IPS DF 4.7 (cell line): Measurements from ENCODE around the gene RHNO1.

Source experiments
- DNase-seq: peaks from one replicate; pipeline ENCODE4 v3.0.0-alpha.2; 2013; ENCODE audit warnings: low spot score; ENCODE audit errors: extremely low read depth

Gene RHNO1, protein sequence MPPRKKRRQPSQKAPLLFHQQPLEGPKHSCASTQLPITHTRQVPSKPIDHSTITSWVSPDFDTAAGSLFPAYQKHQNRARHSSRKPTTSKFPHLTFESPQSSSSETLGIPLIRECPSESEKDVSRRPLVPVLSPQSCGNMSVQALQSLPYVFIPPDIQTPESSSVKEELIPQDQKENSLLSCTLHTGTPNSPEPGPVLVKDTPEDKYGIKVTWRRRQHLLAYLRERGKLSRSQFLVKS

DNA sequence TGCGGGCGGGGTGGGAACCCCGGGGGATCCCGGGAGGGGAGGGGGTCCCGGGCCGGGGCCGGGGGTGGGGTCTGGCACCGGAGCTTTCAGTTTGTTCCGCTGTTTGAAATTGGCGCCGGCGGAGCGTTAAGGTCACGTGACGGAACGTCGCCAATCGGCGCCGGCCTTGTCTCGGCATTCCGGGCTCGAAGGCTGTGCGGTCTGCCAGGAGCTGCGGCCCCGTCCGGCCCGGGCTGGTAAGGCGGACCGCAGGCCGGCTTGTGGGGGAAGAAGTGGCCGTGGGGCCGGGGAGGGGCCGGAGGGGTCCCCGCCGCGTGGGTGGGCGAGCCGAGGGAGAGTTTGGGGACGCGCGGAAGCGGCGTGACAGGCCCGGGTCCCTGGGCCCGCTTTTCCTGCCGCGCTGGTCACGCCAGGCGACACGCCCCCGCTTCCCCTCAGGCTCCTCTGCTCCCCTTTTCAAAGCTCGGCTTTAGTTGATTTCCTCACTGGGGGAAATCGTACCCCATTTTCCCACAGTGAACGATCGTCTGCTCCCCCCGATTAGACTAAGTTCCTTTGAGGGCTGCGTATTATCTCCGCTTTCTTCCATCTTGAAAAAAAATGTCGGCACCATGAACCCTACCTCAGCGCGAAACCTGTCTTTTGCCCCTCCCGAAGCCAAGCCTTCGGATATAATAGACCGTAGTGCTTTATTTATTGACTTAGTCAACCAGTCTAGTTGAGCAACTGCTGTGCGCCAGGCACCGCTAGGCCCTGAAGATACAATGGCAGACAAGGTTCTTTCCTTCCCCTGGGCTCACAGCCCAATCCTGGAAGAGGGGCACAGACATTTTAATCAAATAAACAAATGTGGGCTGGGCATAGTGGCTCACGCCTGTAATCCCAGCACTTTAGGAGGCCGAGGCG lies at the start of gene RHNO1, which contains the start of gene FOXM1:
RHNO1 (plus strand) TSS at position 177 of the 906 bp plus-strand sequence. CDS start 8,144 bp downstream, outside the sequence.
FOXM1 (minus strand) TSS at position 128 of the 906 bp plus-strand sequence. CDS start 2,696 bp downstream, outside the sequence.
- DNase-seq = no peak

DNA sequence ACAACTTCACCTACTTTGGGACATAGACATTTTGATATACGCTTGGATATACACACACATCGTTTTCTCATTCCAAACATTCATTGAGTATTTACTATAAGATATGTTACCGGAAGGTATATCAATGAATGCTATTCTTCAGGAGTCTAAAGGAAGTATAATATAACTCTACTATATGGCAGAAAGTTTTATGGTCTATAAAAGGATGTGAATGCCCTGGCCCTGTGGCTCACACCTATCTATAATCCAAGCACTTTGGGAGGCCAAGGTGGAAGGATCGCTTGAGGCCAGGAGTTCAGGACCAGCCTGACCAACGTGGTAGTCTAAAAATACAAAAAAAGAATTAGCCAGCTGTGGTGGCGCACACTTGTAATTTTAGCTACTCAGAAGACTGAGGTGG lies 47.7 kb upstream of the RHNO1 start:
- no peak for DNase-seq

DNA sequence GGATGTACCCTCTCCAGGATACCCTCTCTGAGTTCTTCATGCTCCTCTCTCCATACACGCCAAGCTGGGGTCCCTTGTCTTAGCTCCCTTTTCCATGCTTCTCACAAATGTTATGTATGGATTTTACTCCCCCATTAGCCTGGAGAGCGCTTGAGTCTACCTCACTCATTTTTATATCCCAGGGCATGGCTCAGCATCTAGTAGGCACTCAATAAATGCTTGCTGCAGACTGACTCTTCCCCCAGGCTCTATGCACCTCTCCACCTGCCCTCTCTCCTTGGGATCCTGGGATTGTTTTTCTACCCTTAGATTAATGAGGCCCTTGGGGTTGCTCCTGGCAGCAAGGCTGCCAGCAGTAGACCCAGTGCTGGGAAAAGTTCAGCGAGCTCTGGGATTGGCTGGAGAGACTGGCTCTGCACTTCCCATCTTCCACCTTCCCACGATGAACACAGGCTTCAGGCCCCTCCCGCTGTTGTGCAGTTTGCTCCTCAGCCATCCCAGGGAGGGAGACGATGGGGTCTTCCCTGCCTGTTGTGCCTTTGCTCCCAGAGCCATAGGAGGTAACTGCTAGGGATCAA lies 44.4 kb upstream of the RHNO1 start:
- DNase-seq = no peak

DNA sequence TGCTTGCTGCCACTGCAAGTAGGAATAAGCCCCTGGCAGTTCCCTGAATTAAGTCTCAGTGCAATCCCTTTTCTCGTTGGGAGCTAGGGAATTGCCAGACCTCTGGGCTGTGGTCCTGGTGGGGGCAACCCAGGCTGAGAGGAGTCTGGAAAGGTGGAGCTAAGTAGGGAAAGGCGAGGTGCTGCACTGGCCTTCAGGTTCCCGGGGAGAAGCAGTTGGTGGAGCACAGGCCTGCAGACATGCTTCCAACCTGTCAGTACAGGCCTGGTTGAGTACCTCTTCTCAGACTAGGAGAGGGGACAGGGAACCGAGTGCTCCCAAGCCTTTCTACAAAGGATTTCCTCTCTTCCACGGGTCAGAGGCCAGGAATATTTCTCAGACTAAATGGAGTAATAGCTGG lies 43.7 kb upstream of the RHNO1 start:
- no peak for DNase-seq

DNA sequence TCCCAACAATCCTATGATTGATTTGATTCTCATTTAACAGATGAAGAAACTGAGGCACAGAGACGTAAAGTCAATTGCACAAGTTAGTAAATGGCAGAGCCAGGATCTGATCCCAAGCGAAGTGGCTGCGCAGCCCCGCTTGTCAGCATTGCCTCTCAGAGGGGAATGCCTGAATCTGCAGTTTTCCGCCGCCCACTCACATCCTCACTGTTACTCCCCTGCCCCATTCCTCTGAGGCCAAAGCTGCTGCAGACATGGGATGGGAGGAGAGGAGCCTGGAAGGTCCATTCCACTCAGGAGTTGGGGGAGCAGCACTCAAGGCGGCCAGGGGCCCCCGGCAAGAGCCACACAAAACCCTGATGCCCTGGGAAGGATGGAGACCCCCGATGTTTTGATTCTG lies 43.2 kb upstream of the RHNO1 start:
- DNase-seq = no peak

DNA sequence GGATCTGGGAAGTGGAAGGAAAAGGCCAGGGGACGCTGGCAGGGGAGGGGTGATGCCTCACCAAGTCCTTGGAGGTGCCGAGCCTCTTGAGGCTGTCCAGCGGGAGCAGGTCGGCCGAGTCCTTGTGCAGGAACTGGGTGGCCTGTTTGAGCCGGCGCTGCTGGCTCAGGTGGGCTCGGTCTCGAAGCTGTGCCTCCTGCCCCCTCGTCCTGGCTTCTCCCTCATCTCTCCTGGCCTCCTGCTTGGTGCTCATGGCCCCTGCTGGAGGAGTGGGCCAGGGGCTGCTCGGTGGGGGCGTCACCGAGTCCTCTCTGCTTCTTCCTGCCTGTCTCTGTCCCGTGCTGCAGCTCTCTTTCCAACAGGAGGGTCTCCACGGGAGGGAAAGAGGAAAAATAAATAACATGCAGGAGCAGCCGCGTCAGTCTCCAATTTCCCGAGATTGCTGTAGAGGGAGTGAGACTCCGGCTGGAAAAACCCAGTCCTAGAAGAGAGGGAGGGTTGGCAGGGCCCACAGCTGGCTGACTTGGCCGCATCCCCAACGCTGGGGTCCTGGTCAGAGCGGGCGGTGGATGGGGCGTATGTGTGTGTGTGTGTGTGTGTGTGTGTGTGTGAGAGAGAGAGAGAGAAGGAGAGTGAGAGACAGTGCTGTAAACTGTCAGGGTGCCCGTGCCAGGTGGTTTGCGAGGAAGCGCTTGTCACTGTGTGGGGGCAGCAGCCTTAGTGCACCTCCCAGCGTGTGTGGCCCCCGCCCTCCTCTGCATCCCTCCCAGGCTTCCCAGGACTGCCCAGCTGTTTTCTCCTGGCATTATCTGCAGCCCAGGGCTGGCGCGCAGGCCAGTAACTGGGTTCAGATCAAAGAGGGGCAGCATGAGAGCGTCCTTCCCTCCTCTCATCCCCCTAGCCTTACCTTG lies 42.2 kb upstream of the RHNO1 start, which contains the start of gene NRIP2:
NRIP2 (minus strand) TSS at position 455 of the 911 bp plus-strand sequence; CDS start at position 403, 52 bp downstream.
- no peak for DNase-seq

DNA sequence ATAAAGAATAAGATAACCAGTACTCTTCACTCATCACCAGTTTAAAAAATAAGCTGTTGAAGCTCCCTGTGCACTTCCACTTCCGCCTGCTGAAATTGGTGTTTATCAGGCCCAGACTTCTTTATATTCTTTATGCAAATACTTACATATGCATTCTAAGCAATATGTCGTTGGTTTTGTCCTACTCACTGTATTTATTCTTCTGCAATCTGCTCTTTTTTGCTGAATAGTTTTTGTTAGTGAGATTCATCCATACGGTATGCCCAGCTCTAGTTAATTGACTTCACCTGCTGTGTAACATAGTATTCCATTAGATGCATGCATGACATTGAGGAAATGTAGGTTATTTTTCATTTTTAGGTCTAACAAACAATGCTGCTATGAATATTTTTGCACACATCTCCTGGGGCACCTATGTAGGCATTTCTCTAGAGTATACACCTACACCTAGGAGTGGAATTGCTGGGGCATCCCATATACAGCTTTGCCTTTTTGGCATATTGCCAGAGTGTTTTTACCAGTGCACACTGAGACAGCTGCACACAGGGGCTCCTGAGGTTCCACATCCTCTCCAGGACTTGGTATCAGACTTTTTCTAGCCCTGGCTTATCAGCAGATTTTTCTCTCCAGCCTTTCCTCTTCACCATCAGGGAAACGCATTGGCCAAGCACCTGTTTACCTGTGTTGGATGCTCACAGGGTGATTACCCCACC lies 41.2 kb upstream of the RHNO1 start:
- no peak for DNase-seq

DNA sequence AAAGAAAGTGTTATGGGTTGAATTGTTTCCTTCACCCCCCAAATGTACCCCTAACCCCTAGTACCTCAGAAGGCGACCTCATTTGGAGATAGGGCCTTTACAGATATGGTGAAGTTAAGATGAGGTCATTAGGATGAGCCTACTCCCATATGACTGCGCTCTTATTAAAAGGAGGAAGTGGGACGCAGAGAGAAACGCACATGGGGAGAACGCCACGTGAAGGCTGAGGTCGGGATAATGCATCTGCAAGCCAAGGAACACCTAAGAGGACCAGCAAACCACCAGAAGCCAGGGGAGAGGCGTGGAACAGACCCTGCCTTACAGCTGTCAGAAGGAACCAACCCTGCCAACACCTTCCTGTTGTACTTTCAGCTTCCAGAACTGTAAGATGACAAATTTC lies 40.4 kb upstream of the RHNO1 start:
- no peak for DNase-seq

DNA sequence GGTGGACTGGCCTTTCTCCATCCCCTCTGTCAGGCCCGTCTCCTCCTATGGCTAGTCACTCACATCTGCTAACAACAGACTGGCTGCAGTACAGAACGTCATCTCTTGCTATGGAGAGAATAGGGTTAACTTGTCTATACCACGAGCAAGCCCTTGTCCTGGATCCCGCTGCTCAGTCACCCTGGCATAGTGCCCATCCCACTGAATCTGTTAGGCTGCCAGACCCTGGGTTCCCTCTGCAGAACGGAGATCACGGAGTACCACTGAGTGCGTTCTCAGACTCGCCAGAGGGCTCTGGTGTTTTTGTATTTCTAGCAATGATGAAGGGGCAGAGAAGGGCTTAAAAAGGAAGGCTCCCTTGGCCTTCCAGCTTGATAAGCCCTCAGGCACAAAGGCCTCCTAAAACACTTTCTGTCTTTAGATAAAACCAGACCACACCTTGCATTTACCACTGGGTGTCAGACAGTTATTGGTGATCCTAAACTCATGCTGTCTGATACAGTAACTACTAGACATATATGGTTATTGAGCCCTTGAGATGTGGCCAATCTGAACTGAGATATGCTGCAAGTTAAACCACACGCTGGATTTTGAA lies 35.9 kb upstream of the RHNO1 start:
- DNase-seq = no peak

DNA sequence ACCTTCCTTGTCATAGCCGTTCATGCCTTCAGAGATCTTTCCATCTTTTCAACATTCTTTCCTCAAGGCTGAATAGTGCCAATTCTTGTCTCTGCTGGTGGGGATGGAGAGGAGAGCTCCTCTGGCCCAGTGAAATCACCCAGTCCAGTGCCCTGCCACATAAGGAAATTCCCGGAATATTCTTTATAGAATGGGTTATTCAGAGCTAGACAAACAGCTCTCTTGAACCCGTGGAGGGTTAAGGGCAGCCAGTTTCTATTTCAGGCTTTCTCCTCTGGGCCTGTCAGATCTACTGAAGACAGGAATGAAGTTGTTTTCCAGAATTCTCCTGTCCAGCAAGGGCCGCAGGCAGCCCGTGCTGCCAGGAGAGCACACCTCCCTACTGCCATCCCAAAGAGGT lies 34.1 kb upstream of the RHNO1 start:
- no peak for DNase-seq

DNA sequence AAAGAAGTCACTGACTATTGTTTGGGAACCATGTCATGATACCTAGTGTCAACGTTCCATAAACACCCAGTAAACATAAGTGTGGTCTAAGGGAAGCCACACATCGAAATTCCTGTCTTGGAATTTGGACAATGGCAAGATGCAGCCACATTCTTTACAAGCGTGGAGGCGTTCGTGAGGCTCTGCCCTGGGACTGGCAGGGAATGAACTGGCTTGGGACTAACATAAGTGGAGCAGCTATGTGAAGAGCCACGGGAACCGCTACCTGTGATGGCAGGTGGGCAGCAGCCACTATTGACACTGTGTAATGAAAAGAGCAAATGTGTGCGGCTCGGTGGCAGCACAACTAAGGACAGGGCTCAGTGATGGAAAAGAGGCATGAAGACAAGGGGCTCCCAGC lies 32.2 kb upstream of the RHNO1 start:
- DNase-seq = no peak

DNA sequence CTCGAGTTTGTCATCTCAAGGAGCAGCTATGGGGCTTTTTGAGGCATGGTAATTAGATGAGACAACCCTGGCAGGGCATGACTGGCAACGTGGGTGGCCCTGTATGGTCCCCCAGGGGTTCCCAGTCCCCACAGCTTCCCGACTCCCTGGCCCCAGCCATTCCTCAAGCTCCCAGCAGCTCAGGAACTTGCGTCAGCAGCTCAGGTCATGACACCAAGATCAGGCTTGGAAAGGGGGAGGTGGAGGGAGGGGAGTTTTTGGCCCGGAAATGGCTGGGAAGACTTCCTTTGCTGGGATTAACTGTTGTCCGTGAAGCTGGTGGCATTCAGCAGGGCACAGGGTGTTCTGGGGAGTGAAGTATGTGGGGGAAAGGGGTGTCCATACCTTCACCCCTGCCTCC lies 31.7 kb upstream of the RHNO1 start:
- DNase-seq = no peak

DNA sequence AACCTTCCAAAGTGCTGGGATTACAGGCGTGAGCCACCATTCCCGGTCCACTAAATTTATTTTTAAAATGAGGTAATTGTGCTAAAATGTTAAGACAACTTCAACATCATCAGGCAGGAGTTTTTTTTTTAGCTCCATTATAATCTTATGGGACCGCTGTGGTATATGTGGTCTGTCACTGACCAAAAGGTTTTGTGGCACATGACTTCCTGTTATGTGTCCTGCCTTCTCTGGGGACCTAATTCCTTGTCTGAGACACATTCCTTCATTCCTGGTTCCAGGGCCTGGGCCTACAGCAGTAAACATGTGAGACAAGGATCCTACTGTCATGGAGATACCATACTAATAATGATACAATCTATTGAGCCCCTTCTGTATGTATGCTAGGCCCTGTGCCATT lies 25.1 kb upstream of the RHNO1 start:
- no peak for DNase-seq

DNA sequence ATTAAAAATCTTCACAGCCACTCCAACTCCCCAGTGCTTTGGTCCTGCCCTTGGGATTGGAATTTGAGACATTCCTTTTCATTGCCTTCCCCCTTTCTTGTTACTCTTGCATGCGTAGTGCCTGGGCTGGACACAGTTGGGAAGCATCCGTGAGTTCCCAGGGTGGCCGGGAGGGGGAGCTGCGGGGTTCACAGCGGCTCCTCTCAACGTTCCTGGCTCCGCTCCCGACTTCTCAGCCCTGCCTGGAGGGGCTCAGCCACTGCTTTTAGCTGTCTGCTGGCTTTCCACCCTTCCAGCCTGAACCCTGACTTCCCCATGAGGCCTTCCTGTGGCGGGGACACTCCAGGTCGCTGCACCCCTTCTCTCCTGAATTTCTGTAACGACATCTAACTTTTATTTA lies 23.4 kb upstream of the RHNO1 start:
- DNase-seq = peak; percentile 82

DNA sequence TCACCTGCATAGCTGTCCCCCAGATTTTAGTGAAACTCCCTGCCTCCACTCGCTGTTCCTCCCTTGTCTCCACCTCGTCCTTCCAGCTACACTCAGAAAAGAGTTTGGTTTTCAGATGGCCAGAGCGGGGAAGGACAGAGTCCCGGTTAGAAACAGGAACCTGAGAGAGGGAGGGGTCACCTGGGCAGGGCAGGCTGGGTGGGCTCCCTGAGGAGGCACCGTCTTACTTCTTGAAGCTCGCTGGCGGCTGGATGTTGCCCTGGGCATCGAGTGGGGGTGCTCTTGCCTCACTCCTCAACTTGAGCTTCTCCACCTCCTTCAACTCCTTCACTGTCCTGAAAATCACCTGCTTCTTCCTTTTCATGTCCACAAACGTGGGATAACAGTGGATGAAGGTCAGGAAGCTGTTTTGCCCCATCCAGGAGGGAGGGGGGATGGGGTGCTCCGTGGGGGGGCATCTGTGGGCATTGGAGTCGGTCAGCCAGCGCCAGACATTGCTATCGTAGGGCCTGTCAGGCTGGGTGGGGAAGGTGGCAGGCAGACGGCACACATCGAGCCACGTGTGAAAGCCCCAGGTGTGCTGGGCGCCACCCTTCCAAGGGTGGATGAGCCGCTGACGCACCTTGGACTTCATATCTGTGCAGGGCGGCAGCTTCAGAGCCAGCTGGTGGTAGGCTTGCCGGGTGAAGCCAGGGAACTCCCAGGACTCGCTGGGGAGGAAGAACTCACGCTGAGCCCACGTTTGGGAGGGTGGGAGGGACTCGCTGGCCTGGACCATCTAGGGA lies 22.2 kb upstream of the RHNO1 start:
- DNase-seq = no peak

DNA sequence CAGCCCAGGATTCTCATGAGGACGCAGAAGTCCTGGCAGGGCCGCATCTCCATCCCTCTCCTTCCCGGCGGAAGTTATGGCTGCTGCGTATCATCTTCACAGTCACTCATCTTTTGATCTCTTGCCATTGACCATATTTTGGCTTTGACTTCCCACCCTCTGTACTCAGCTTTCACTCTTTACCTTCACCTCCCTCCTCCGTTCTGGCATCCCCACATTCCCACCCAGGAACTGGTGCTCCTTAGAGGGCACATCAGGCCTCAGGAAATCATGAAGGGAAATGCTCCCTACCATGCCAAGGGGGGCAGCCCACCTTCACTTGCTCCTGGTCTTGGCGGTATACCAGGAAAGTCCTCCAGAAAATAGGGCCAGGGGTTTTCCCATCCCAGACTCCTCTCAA lies 21.5 kb upstream of the RHNO1 start:
- no peak for DNase-seq

DNA sequence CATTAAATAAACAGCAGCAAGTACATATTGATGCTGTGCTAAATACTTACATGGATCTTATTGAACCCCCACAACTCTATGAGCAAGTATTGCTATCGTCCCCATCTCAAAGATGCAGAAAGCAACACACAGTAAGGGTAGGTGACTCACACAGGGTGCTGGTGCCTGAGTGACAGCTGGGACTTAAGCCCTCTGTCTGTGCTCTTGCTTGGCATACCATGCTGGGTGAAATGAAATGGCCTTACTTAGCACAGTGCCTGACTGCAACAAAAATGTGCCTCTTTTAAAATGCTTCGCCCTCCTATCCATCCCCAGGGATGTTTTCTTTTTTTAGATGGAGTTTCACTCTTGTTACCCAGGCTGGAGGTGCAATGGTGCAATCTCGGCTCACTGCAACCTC lies 21.0 kb upstream of the RHNO1 start:
- DNase-seq = no peak

DNA sequence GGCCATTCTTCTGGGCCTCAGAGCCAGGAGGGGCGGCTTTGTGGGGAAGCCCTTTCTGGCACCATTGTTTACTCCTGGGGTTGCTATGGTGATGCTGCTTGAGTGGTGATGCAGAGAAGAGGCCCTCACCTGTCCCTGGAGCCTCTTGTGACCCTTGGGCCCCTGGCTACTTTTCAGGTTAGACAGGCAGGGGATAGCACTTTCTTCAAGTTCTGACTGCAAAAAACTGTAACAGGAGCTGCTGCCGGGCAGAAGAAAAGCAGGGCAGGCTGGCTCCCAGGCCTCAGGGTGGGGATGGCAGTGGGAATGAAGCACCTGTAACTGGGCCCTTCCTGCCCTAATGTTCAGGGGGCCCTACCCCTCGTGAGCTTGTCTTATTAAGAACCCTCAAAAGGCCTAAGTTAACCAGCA lies 20.0 kb upstream of the RHNO1 start, which contains the start of gene TEX52:
TEX52 (minus strand) TSS at position 19 of the 411 bp plus-strand sequence; CDS start at position 6, 13 bp downstream.
- DNase-seq = no peak

DNA sequence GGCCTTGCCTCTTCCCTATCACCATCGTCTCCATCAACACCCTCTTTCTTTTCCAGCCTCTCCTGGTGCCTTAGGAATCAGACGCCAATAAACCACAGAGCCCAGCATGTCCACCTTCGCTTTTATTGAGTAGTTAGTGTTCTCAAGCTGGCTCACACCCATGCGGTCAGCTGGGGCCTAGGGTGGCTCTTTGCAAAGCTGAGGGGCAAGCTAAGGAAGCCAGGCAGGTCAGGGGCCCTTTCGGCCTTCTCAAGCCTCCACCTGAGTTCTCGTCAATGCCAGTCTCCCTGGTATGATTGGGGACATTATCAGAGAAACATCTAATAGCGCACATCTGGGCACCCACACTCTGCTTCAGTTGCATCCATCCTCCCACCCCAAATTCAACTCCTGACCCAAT lies 19.4 kb upstream of the RHNO1 start:
- DNase-seq = no peak
